AG04450 (cell line): ENCODE results near the gene DPP10. TPM values are rescaled to one million over a fixed set of nuclear protein-coding genes. Genes with fewer than 3 reads are reported as not detected.
"Not testable (repeated sequence)": the region's sequence is repeated elsewhere in the genome, so short reads cannot be mapped to it uniquely, and the experiment has no call there.

Source experiments
- CTCF ChIA-PET: fragments of 300-600, 350-600 bp; formaldehyde crosslinking; extraction: SDS; loops from one replicate; lab custom pipeline; 2022; ENCODE audit warnings: antibody characterized with exemption, inconsistent platforms; lab: Charles Lee
- POLR2A ChIA-PET: fragments of 350-600 bp; formaldehyde crosslinking; extraction: SDS; loops from one replicate; lab custom pipeline; 2021; ENCODE audit warnings: antibody characterized with exemption, inconsistent platforms; lab: Yijun Ruan, JAX
- DNase-seq: peaks from one replicate; pipeline ENCODE4 v3.0.0-alpha.2; 2011; ENCODE audit warnings: low read depth, low spot score
- H3K27ac ChIP-seq: one replicate; pipeline ENCODE4 v1.5.1; 2012; ENCODE audit warnings: low read depth, low read length, control low read depth
- H3K27me3 ChIP-seq: one replicate; pipeline ENCODE4 v1.6.0; 2012; ENCODE audit warnings: low read length; ENCODE audit not compliant: control insufficient read depth, insufficient read depth
- H3K4me3 ChIP-seq: 2 replicates; pipeline ENCODE4 v1.5.1; 2011; ENCODE audit warnings: mild to moderate bottlenecking, low read depth, low read length, control low read depth
- H3K9me3 ChIP-seq: 2 replicates; pipeline ENCODE4 v1.5.1; 2012; ENCODE audit warnings: low read length; ENCODE audit not compliant: control insufficient read depth, insufficient read depth
- CTCF ChIP-seq: IDR thresholded peaks from 2 replicates; pipeline ENCODE4 v1.5.1; 2011; ENCODE audit warnings: low read depth, low read length, control low read depth, inconsistent platforms
- polyA plus RNA-seq: library from polyadenylated mRNA; depleted of rRNA; stranded (reverse); fragments of >200 nt; gene quantifications from 2 replicates; pipeline ENCODE4 v1.2.3, GENCODE V29; 2011

DPP10 gene
- polyA plus RNA-seq, 1 experiment = not detected

DNA sequence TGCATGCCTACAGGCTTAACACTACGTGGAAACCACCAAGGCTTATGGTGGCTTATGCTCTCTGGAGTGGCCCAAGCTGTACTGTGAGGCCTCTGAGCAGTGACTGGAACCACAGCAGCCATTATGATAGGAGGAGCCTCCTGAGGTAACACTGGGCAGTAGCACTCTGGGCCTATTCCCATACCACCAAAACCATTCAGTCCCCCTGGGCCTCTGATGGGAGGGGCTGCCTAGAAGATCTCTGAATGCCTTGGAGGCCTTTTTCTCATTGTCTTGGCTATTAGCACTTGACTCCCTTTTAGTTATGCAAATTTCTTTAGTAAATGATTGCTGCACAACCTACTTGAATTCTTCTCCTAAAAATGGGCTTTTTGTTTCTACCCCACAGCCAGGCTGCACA, 985.0 kb downstream of the DPP10 start:
- CTCF ChIA-PET = no interaction called here
- POLR2A ChIA-PET = no interaction called here

GRCh38 chr2:115440746-115441145, 998.3 kb downstream of the DPP10 start:
- POLR2A ChIA-PET, H3K9me3 ChIP-seq, CTCF ChIA-PET, H3K4me3 ChIP-seq, DNase-seq, H3K27ac ChIP-seq, H3K27me3 ChIP-seq: not testable (repeated sequence)

More for the DNA sequence above, 985.0 kb downstream of the DPP10 start:
- H3K9me3 ChIP-seq = peaks cover 17% of the 10 kb centered on the region
- DNase-seq = no peak
- no peak overlapping the region for H3K27ac ChIP-seq
- H3K4me3 ChIP-seq = no peak overlapping the region
- no peaks in the 10 kb centered on the region for H3K27me3 ChIP-seq
- TF ChIP-seq CTCF = no peak

DNA sequence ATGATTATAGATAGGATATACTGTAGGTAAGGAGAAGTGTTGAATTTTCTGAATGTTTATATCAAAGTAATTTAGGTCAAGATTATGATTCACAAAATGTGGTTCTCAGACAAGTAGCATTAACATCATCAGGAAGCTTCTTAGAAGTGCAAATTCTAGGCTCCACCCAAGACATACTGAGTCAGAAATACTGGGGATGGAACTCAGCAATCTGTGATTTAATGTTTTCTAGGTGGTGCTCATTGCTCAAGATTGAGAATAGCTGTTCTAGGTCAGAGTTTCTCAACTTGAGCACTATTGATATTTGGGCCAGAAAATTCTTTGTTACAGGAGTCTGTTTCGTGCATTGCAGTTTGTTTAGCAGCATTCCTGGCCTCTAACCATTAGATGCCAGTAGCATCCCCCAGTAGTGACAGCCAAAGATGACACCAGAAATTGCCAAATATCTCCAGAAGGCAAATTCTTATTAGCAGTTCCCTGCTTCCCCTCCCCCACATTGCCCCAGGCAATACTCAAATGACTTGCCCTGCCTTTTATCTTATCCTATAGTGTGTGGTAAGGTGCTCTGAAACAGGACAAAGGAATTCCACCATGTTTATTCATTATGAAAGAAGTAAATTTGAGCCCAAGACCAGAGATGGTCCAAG, 1001.2 kb downstream of the DPP10 start:
- H3K27ac ChIP-seq = no peak overlapping the region
- no peak overlapping the region for H3K4me3 ChIP-seq
- ChIA-PET POLR2A (no interaction called here), CTCF (no interaction called here)
- no peak for DNase-seq
- no peak for TF ChIP-seq CTCF
- peaks cover 11% of the 10 kb centered on the region for H3K9me3 ChIP-seq
- H3K27me3 ChIP-seq = no peaks in the 10 kb centered on the region

DNA sequence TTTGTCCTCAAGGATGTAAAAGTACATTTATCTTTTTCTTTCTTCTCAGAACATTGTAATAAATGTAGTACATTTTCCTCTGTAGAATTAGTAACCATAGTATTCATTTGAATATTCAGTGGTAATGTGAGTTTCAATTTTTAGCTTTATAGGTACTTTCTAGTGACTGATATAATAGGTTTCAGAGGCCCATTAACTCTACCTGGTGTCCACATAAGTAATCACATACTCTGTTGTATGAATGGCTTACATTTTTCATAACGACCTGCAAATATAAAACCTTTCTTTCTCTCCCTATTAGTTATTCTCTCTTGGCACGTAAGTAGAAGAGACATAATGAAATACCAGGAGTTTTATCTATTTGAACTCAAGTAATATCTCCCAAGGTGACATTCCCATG, 1017.6 kb downstream of the DPP10 start:
- H3K27ac ChIP-seq = no peak overlapping the region
- no peak for DNase-seq
- H3K9me3 ChIP-seq = peaks cover 7% of the 10 kb centered on the region
- H3K4me3 ChIP-seq = no peak overlapping the region
- no peak for TF ChIP-seq CTCF
- H3K27me3 ChIP-seq = no peaks in the 10 kb centered on the region
- POLR2A ChIA-PET = no interaction called here
- CTCF ChIA-PET = no interaction called here

- TF ChIP-seq CTCF = no peak
- Histone ChIP-seq H3K27me3 (no peaks in the 10 kb centered on the region), H3K4me3 (no peak overlapping the region), H3K9me3 (no peaks in the 10 kb centered on the region; the same call in 1 of the 2 replicates), H3K27ac (no peak overlapping the region)
- DNase-seq = no peak
- CTCF ChIA-PET = no interaction called here
- POLR2A ChIA-PET = no interaction called here
Observed at GRCh38 chr2:115480741-115481140, 1038.3 kb downstream of the DPP10 start.

DNA sequence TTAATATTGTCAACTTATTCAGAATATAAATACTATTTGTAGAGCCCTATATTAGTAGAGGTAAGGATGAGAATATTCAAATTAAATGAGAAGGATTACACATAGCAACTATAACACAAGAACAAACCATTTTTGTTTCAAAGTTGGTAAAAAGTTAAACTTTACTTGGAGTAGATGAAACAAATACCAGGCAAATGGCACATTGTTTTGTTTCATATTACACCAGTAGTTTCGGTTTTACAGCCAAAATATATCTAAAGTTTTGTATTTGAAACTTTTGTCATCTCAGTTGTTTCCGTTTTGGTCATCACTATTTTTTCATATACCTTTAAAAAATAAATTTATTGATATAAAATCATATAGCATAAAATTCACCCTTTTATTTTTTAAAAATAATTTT, 1039.4 kb downstream of the DPP10 start:
- CTCF ChIA-PET = no interaction called here
- no peak for TF ChIP-seq CTCF
- Histone ChIP-seq H3K27me3 (no peaks in the 10 kb centered on the region), H3K27ac (no peak overlapping the region), H3K4me3 (no peak overlapping the region), H3K9me3 (no peaks in the 10 kb centered on the region; the same call in 1 of the 2 replicates)
- POLR2A ChIA-PET = no interaction called here
- no peak for DNase-seq
